T-helper 1 cell treated with Interleukin-12 subunit alpha and Interleukin-12 subunit beta and Interleukin-4 antibody, amounts not matched to agents 30 μg/mL and 1 μg/mL, for 36 hours (primary cell): Measurements from ENCODE around the gene KIAA0513.
"Not testable (repeated sequence)": the region's sequence is repeated elsewhere in the genome, so short reads cannot be mapped to it uniquely, and the experiment has no call there.

ENCODE experiments used
- H3K27ac Mint-ChIP-seq: one replicate; pipeline ENCODE4 v1.8.0; 2021; ENCODE audit warnings: mild to moderate bottlenecking, mixed read lengths
- H3K27me3 Mint-ChIP-seq: one replicate; pipeline ENCODE4 v1.8.0; 2021; ENCODE audit warnings: low read depth, mixed read lengths
- H3K36me3 Mint-ChIP-seq: one replicate; pipeline ENCODE4 v1.8.0; 2021; ENCODE audit warnings: low read depth, mixed read lengths
- H3K4me1 Mint-ChIP-seq: one replicate; pipeline ENCODE4 v1.8.0; 2021; ENCODE audit warnings: low read depth, mixed read lengths
- H3K4me3 Mint-ChIP-seq: one replicate; pipeline ENCODE4 v1.8.0; 2021; ENCODE audit warnings: mild to moderate bottlenecking, moderate library complexity, mixed read lengths
- H3K9me3 Mint-ChIP-seq: one replicate; pipeline ENCODE4 v1.8.0; 2021; ENCODE audit warnings: mixed read lengths

Gene KIAA0513

GRCh38 chr16:85120006-85120340 lies 92.4 kb downstream of the KIAA0513 start:
- Mint-ChIP-seq H3K4me3 (no peak overlapping the region), H3K9me3 (no peaks in the 10 kb centered on the region), H3K36me3 (no peaks in the 10 kb centered on the region), H3K27me3 (no peaks in the 10 kb centered on the region), H3K27ac (no peak overlapping the region), H3K4me1 (peaks cover under 1% of the 10 kb centered on the region)

DNA sequence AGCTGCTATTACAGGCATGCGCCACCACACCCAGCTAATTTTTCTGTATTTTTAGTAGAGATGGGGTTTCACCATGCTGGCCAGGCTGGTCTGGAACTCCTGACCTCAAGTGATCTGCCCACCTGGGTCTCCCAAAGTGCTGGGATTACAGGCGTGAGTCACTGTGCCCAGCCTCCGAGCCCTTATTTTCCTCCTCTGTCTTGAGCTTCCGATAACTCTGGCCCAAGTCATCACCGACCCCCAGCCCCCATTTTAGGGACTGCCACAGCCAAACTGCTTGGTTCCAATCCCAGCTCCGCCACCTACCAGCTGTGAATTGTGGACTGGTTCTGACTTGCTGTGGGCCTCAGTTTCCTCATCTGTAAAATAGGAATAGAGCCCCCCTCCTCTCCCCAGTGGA lies 95.8 kb downstream of the KIAA0513 start:
- H3K36me3 Mint-ChIP-seq, H3K9me3 Mint-ChIP-seq, H3K4me3 Mint-ChIP-seq, H3K27ac Mint-ChIP-seq, H3K4me1 Mint-ChIP-seq, H3K27me3 Mint-ChIP-seq: not testable (repeated sequence)

- H3K9me3 Mint-ChIP-seq = no peaks in the 10 kb centered on the region
- peaks cover 2% of the 10 kb centered on the region for H3K4me1 Mint-ChIP-seq
- no peak overlapping the region for H3K27ac Mint-ChIP-seq
- H3K27me3 Mint-ChIP-seq = no peaks in the 10 kb centered on the region
- no peaks in the 10 kb centered on the region for H3K36me3 Mint-ChIP-seq
- no peak overlapping the region for H3K4me3 Mint-ChIP-seq
Observed at GRCh38 chr16:85123891-85124635, 96.5 kb downstream of the KIAA0513 start.

GRCh38 chr16:85124636-85125346 lies 97.2 kb downstream of the KIAA0513 start:
- Mint-ChIP-seq H3K36me3 (no peaks in the 10 kb centered on the region), H3K4me1 (peaks cover 2% of the 10 kb centered on the region), H3K9me3 (no peaks in the 10 kb centered on the region), H3K4me3 (no peak overlapping the region), H3K27me3 (no peaks in the 10 kb centered on the region), H3K27ac (no peak overlapping the region)

DNA sequence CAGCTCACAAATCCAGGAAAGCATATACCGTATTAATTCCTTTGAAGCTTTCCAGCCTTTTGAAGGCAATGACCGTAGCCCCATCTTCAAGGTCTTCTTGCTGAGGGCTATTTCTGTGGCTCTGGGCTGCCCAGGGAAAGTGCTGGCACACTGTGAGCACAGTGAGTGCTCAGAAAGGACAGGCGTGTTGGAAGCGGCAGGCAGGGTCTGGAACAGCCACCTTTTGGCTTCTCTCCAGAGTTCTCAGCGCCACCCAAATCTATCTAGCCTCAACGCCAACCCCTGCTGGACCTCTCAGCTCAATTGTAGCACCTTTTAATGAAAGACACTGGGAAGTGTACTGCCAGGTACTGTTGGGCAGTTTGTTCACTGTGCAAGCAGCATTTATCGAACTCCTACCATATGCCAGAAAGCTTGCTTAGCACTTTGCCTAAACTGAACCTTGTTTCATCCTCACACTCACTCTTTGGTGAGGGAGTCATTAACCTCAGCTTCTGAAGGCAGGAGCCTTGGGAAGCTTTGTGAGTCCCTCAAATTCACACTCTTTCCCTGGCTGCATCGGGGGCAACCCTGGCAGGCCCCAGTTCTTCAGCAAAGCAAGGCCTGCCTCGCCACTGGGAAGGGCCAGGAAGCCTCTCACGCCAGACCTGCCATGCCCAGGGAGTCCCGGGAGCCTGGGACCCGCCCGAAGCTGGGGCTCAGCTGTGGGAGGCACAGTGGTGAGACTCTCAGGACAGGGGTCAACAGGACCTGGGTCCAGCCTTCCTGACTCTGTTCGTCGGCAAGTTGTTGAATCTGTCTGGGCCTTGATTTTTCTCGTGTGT lies 98.2 kb downstream of the KIAA0513 start:
- Mint-ChIP-seq H3K9me3 (no peaks in the 10 kb centered on the region), H3K4me3 (no peak overlapping the region), H3K27ac (no peak overlapping the region), H3K4me1 (peaks cover 2% of the 10 kb centered on the region), H3K36me3 (no peaks in the 10 kb centered on the region), H3K27me3 (no peaks in the 10 kb centered on the region)

GRCh38 chr16:85126394-85126704 lies 98.8 kb downstream of the KIAA0513 start:
- Mint-ChIP-seq H3K4me1 (peaks cover 2% of the 10 kb centered on the region), H3K4me3 (no peak overlapping the region), H3K27ac (no peak overlapping the region), H3K36me3 (no peaks in the 10 kb centered on the region), H3K9me3 (no peaks in the 10 kb centered on the region), H3K27me3 (no peaks in the 10 kb centered on the region)

DNA sequence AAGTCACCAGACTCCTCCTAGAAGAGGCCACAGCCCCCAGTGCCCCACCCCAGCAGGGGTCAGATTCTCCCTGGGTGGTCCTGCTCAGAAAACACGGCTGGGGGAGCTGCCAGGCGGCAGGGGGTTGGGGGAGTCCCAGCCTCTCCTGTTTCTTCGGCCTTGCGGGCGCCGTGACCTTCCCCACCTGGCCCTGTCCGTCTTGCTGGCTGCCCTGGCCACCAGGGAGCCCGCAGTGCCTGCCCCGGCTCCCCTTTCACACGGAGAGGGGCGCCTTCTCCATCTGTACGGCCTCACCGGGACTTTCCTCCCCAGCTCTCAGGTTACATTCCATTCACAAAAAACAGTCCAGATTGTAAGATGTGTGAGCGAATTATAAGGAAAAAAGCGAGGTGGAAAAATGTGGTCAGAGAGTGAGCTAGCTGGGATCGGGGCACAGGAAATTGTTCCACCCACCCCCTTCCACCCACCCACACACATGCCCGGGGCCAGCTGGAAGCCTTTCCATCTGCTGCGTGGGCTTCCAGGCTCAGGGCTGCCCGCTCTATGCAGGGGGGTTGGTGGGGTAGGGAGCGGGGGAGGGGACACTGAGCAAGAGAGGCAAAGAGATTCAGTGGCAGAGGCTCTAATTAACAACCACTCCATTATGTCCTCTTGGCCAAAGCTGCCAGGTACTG lies 99.2 kb downstream of the KIAA0513 start:
- H3K27me3 Mint-ChIP-seq = no peaks in the 10 kb centered on the region
- H3K27ac Mint-ChIP-seq = no peak overlapping the region

GRCh38 chr16:85127379-85127723 lies 99.8 kb downstream of the KIAA0513 start:
- Mint-ChIP-seq H3K9me3 (no peaks in the 10 kb centered on the region), H3K27ac (no peak overlapping the region), H3K4me1 (peaks cover 2% of the 10 kb centered on the region), H3K36me3 (no peaks in the 10 kb centered on the region), H3K4me3 (no peak overlapping the region), H3K27me3 (no peaks in the 10 kb centered on the region)

More for the DNA sequence above, 99.2 kb downstream of the KIAA0513 start:
- Mint-ChIP-seq H3K4me1 (peaks cover 2% of the 10 kb centered on the region), H3K4me3 (no peak overlapping the region), H3K9me3 (no peaks in the 10 kb centered on the region), H3K36me3 (no peaks in the 10 kb centered on the region)

GRCh38 chr16:85128079-85128837 lies 100.7 kb downstream of the KIAA0513 start:
- Mint-ChIP-seq H3K27me3 (no peaks in the 10 kb centered on the region), H3K9me3 (no peaks in the 10 kb centered on the region), H3K4me1 (peaks cover 2% of the 10 kb centered on the region), H3K4me3 (no peak overlapping the region), H3K27ac (no peak overlapping the region), H3K36me3 (no peaks in the 10 kb centered on the region)

DNA sequence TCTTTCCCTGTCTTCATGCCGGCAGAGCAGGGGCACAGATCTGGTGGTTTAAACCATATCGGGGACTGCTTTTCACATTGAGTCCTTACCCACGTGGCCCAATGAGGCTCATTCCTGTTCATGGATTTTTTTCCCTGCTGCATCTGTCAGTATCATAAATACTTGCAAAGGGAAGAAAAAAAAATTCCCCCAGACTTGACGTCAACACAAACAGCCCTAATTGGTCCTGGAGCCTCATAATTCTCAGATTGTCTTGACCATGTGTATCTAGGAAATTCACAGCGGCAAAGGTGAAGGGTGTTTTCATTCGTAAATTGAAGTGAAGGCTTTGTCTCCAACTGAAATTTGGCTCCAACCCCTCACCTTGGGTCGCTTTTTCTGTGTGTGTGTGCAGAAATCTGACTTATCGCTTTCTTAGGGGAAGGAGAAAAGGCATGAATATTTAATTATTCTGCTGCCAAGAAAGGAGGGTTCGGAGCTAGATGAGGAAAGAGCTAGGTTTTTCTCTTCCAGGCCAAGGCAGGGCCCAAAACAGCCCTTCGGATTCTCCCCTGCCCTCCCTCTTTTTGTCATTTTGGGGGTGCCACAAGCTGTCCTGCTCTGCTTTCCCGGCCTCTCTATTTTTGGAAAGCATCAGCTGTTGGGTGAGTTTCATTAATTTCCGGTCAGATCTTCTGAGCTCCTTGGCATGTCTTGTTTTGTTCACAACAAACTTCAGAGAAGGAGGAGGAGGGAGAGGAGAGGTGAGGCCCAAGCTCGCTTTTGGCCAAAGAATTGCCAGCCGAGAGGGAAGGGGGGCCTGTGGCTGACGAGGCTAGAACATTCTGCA lies 102.5 kb downstream of the KIAA0513 start:
- no peaks in the 10 kb centered on the region for H3K27me3 Mint-ChIP-seq
- no peak overlapping the region for H3K27ac Mint-ChIP-seq
- peaks cover 2% of the 10 kb centered on the region for H3K4me1 Mint-ChIP-seq
- H3K9me3 Mint-ChIP-seq = no peaks in the 10 kb centered on the region
- H3K4me3 Mint-ChIP-seq = no peak overlapping the region
- no peaks in the 10 kb centered on the region for H3K36me3 Mint-ChIP-seq

DNA sequence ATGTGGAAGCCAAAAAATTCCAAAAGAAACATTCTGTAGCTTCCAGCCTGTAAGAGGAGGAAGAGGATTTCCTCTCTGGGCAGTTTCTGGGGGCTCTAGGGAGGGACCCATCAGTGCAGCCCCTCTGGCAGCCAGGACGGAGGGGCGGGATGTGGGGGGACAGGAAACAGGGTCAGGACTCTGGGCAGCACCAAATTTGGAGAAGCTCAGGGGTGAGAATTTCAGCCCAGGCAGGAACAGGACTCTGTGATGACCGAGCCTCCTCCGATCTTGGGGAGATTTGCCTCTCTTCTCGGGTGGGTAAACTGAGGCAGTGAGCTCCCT lies 103.1 kb downstream of the KIAA0513 start:
- peaks cover 2% of the 10 kb centered on the region for H3K4me1 Mint-ChIP-seq
- H3K36me3 Mint-ChIP-seq = no peaks in the 10 kb centered on the region
- no peaks in the 10 kb centered on the region for H3K27me3 Mint-ChIP-seq
- H3K4me3 Mint-ChIP-seq = no peak overlapping the region
- no peaks in the 10 kb centered on the region for H3K9me3 Mint-ChIP-seq
- no peak overlapping the region for H3K27ac Mint-ChIP-seq

DNA sequence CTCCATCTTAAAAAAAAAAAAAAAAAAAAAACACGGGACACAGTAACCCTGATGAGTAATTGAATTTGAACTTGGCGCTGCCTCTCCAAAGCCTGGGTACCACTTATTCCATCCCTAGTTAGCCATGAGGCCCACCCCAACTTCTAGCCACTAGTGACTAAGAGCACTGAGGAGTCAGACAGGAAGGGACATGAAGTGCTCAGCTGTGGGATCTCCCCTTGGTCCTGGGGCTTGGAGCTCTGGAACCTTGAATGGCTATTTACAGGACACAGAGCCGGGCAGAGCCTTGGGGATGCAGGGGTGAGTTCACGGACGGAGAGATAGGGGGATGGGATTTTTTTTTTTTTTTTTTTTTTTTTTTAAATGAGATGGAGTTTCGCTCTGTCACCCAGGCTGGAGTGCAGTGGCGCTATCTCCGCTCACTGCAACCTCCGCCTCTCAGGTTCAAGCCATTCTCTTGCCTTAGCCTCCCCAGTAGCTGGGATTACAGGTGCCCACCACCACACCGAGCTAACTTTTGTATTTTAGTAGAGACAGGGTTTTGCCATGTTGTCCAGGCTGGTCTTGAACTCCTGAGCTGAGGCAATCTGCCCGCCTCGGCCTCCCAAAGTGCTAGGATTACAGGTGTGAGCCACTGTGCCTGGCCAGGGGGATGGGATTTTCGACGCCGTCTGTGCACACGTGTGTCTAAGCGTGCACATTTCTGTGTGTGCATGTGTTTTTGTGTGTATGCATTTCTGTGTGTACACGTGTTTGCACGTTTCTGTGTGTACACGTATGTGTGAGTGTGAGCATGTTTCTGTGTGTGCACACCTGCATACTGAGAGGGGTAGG lies 105.1 kb downstream of the KIAA0513 start:
- Mint-ChIP-seq H3K4me1 (peaks cover under 1% of the 10 kb centered on the region), H3K27me3 (peaks cover 14% of the 10 kb centered on the region), H3K36me3 (no peaks in the 10 kb centered on the region), H3K4me3 (no peak overlapping the region), H3K27ac (no peak overlapping the region), H3K9me3 (no peaks in the 10 kb centered on the region)

- no peaks in the 10 kb centered on the region for H3K36me3 Mint-ChIP-seq
- H3K4me1 Mint-ChIP-seq = peaks cover 2% of the 10 kb centered on the region
- H3K27me3 Mint-ChIP-seq = peaks cover 19% of the 10 kb centered on the region
- no peak overlapping the region for H3K4me3 Mint-ChIP-seq
- no peaks in the 10 kb centered on the region for H3K9me3 Mint-ChIP-seq
- no peak overlapping the region for H3K27ac Mint-ChIP-seq
Observed at GRCh38 chr16:85133290-85133599, 105.7 kb downstream of the KIAA0513 start.
